CD4-positive, alpha-beta T cell treated with Interleukin-12 subunit alpha and Interleukin-12 subunit beta, for 1 hour (primary cell): ENCODE results near the gene TMBIM6.
A peak's percentile ranks its signal among the peaks of the same experiment; 100 is the strongest.
"Not testable (repeated sequence)": the region's sequence is repeated elsewhere in the genome, so short reads cannot be mapped to it uniquely, and the experiment has no call there.

Source experiments
- DNase-seq: peaks from one replicate; pipeline ENCODE4 v3.0.0-alpha.2; 2020

Gene TMBIM6, protein sequence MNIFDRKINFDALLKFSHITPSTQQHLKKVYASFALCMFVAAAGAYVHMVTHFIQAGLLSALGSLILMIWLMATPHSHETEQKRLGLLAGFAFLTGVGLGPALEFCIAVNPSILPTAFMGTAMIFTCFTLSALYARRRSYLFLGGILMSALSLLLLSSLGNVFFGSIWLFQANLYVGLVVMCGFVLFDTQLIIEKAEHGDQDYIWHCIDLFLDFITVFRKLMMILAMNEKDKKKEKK

DNA sequence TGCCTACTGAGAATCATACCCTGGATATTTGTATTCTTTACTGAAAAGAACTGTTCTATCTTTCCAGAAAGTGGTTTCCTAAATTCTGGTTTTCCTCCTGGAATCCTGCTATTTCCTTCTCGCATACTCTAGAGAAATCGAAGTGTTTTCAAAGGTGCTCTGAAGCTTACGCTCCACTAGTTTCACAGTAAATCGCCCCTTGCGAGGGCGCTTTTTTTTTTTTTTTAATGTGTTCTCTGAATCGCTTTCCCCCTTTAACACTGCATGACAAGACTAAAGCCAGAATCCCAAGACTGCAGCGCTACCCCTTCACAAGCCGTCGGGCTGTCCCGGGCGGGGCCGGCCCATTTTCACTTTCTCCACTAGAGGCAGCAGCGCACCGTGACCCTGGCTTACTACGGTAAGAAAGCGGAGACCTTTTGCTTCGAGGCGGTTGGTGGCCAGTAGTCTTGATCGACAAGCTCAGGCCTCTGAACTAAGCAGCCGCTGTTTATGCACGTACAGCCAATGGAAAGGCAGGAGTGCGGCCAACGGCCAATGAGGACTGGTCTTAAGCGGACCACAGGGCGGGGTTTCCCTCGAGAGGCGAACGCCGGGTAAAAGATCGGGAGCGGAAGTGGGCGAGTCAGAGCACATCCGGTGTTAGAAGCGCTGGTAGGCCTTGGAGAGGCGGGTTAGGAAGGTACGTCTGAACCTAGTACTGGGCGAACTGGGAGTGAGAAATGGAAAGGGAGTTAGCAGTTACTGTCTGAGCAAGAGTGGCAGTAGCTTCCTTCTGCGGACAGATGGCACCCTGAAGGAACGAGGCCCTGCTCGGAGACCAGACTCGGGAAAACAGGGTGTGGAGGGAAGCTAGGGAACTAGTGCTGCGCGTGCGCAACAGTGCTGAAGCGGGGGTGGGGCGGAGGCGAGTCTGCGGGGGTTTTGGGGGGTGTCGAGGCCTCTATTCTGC is at the start of gene TMBIM6:
TSS of gene TMBIM6 (plus strand) at position 628 of the 952 bp plus-strand sequence. CDS start 10,937 bp downstream, outside the sequence.
- DNase-seq, result peak; percentile 100

DNA sequence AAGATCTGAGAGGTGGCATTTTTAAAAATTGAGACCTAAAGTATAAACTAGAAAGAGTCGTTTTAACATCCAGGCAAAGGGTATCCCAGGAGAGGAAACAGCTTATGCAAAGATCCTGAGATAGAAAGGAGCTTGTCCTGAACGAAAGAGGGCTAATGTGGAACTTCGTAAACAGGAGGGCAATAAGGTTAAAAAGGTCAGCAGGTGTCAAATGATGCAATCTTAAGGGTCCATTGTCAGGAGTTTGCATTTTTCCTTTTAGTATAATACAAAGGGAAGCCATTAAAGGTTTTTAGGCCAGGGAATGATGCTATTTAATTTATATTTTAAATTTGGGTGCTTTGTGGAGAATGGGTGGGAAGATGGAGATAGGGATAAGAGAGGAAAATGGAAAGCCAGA is 48.5 kb upstream of the TMBIM6 start:
- no peak for DNase-seq

DNA sequence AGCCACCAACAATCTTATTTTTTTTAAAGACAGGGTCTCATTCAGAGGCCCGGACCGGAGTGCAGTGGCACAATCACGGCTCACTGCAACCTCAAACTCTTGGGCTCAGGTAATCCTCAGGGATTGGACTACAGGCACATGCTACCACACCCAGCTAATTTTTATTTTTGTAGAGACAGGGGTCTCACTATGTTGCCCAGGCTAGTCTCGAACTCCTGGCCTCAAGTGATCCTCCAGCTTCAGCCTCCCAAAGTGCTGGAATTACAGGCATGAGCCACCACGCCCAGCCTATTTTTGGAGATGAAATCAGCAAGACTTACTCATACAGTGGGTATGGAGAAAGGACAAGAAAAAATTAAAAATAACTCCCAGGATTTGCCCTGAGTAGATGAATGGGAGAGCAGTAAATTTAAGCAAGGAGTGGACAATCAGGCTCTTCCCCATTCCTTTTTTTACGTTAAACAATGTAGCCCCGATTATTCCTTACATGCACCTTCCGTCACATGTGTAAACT is 47.4 kb upstream of the TMBIM6 start:
- no peak for DNase-seq

DNA sequence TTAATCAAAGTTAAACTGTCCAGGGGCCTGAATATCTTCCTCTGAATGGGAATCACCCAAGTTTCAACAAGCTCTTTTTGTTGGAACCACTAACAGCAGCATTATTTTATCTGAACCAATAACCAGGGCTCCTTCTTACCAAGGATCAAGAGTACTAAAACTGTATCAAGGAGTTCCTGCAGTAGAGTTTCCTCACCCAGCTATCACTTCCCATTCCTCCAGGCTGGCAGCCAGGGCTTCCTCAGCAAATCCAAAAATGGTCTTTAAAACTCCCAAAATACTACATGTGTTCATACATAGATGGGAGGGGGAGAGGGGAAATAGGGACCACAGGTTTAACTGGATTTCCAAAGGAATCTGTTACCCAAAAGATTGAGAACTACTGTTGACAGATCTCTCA is 44.6 kb upstream of the TMBIM6 start:
- DNase-seq, result no peak

DNA sequence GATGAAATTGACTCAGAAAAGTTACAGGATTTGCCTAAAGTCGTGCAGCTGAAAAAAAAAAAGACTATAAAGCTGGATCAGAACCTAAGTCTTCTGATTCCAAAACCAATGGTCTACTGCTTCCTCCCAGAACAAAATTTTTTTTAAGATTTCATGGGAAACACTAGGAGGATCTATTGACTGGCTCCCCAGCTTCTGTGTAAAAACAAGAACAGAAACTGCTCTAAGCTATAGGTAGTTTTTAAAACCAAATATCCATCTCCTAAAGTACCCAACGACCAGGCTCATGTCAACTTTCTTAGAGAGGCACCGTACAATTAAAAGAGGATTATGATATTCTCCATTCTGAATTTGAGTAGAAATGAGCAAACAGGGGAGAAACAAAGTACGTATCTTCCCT is 43.5 kb upstream of the TMBIM6 start:
- no peak for DNase-seq

GRCh38 chr12:49698619-49699545 is 42.5 kb upstream of the TMBIM6 start:
- peak; percentile 48 for DNase-seq

DNA sequence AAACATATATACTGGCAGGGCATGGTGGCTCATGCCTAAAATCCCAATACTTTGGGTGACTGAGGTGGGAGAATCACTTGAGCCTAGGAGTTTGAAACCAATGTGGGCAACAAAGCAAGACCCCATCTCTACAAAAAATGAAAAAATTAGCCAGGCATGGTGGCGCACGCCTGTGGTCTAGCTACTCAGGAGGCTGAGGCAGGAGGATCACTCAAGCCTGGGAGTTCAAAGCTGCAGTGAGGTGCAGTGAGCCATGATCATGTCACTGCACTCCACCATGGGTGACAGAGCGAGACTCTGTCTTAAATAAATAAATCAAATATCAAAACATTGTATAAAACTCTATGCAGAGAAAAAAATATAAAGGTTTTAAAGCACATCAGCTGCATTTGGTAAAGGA is 39.3 kb upstream of the TMBIM6 start:
- DNase-seq, result no peak

GRCh38 chr12:49702676-49703215 is 38.6 kb upstream of the TMBIM6 start:
- DNase-seq, result no peak

GRCh38 chr12:49703647-49704137 is 37.7 kb upstream of the TMBIM6 start:
- DNase-seq, result peak; percentile 50

DNA sequence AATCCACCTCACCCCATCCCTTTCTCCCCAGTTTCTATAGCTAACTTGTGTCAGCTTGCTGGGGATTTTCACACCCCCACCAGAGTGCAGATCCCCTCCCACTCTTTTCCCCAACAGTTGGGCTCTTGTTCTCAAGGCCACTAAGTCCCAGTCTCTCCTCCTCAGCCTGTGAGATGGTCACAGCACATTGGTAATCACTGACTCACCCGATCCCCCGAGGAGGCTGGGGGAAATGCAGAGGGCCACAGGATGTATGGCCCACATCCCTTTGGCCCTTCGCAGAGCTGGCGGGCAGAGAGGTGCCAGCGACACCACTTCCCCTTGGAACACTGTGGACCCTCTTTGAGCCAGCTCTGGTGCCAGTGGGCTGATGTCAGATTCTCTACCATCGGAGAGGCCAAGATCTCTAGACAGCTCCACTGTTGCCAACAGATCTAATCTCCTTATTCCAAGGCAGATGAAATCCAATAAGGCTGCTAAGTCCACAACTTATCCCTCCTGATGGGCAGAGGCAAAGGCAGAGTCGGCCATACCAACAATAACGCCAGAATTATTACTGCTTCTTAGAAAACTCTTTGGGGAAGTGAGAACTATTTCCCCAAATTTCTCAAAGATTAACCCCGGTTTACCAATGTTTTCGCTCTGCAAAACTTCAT is 35.8 kb upstream of the TMBIM6 start:
- DNase-seq, result no peak

DNA sequence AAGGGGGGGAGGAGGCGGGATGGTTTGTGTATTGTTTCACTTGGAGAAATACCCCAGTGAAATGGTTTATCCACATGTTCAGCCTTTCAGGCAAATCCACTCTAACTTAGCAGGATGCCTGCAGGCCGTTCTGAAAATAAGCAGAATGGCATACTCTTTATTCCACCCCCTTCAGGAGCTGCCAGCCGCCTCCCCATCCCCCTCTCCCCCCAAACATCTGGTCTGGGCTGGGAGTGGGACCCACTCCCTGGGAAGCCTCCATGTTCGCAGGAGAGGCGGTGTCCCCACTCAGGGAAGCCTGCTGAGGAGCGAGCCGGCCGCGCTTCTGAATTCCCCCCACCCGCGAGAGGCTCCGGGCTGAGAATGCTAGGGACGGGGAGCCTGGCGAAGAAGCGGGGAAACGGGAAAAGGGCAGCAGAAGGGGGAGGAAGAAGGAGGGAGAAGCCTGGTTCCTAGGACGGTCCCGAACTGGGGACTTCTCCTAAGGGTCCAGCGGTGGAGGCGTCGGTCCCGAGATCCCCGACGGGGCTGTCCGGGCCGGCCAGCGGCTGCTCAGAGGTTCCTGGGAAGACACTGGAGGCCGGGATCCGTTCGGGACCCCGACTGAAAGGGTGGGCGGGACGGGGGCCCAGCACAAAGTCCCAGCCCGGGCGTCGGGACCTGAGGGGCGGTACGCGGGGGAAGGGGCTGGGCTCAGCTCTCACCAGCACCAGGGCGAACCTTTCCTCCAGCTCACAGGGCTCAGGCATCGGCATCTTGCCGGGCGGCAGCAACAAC is 34.8 kb upstream of the TMBIM6 start:
- DNase-seq, result no peak

DNA sequence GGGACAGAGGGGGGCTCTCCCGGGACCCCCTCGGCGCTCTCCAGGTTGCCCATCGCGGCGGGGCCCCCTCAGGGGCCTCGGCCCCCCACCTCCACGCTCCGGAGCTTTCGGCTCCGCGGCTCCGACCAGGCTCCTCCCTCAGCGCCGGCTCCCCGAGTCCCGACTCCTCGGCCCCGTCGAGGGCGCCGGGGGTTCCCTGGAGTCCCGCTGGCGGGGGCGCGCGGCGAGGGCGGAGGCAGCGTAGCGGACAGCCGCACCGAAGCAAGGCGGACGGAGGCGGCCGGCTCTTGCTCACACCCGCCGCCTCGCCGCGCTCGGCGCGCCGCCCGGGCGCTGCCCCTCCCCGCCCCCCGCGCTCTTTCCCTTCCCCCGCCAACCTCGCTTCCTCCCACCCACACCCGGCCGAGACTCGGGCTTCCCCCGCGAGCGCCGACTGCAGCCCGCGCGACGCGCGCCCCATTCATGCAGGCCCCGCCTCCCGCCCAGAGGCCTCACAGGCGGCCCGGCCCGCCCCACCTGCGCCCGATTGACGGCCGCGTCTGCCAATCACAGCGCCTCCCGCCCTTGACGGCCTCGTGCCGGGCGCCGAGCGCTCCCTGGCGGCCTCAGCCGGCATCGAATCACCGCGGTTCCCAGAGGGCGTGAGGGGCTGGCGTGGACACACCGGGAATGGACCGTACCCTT is 34.1 kb upstream of the TMBIM6 start, which contains the start of gene FMNL3:
TSS of gene FMNL3 (minus strand) at position 278 of the 684 bp plus-strand sequence. CDS start at position 53, 225 bp downstream.
- DNase-seq, result peak; percentile 99

DNA sequence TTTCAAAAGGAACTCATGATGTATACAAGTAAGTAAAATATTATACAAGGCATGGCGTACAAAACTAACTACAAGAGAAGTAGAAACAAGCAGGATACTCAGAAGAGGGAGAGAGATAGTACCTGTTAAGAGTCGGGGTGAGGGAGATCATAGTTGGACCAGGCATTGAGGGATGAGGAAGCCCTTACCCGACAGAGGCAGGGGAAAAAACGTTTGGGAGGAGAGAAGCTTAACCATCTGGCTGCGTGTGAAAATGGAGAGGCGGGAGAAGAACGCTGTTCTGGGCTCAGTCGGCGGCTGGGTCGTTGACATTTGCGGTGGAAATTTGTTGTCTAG is 33.6 kb upstream of the TMBIM6 start:
- DNase-seq, result no peak

DNA sequence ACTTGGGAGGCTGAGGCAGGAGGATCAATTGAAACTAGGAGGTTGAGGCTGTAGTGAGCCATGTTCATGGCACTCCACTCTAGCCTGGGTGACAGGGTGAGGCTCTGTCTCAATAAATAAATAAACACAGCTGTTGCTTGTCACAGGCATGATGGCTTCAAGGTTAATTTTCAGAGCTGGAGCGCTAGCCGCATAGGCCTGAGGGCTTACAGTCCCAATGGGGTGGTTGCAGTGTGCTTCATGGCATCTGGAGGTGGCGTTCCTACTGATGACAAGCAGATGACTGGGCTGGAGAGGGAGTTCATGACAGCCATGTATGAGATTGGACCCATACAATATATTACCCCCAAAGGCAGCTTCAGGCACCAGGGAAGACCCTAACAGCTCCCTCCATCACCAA is 32.5 kb upstream of the TMBIM6 start:
- no peak for DNase-seq

GRCh38 chr12:49713952-49714351 is 27.4 kb upstream of the TMBIM6 start:
- not testable (repeated sequence) for DNase-seq

DNA sequence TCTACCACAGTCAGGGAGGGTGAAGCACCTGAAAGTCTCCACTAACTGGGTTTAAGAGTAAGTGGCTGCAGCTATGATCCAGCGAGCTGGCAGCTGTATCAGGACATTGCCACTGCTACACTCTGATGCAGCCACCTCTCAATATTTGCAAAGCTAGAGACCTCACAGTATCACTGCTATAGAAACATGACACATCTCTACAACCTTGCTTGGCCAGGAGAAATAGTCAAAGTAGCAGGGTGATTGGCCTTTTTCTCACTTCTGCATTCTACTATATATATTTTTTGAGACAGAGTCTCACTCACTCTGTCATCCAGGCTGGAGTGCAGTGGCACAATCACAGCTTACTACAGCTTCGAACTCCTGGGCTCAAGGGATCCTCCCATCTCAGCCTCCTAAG is 24.8 kb upstream of the TMBIM6 start:
- no peak for DNase-seq

DNA sequence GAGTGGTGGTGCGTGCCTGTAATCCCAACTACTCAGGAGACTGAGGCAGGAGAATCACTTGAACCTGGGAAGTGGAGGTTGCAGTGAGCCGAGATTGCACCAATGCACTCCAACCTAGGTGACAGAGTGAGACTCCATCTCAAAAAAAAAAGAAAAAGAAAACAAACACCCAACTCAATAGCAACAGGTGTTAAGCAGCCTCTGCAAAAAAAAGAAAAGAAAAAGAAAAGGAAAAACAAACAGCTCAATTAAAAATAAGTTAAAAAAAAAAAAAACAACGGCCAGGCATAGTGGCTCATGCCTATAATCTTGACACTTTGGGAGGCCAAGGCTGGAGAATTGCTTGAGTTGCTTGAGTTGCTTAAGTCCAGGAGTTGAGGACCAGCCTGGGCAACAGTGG is 23.6 kb upstream of the TMBIM6 start:
- DNase-seq, result not testable (repeated sequence)

GRCh38 chr12:49720214-49720613 is 21.1 kb upstream of the TMBIM6 start:
- no peak for DNase-seq

- DNase-seq, result not testable (repeated sequence)
These were observed 20.0 kb upstream of the TMBIM6 start for GRCh38 chr12:49721355-49721754.

DNA sequence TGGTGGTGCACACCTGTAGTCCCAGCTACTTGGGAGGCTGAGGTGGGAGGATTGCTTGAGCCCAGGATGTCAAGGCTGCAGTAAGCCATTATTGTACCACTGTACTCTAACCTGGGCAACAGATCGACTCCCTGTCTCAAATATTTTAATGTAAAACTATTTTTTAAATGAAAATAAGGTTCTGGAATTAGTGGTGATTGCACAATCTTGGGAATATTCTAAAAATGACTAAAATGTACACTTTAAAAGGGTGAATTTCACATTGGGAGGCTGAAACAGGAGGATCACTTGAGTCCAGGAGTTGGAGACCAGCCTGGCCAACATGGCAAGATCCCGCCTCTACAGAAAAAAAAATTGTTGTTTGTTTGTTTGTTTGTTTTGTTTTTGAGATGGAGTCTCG is 12.9 kb upstream of the TMBIM6 start:
- DNase-seq, result no peak
